ENCODE measurements around the gene ZRSR2. TPM values are rescaled to one million over a fixed set of nuclear protein-coding genes. Genes with fewer than 3 reads are reported as not detected.

The ZRSR2 gene
- total and polyA plus RNA-seq, 10 of the 15 experiments (the other 5 are each of a cell fraction or from before 2014, with no cell fraction given) = 8.8 to 34.1 (median 15.6) TPM

DNA sequence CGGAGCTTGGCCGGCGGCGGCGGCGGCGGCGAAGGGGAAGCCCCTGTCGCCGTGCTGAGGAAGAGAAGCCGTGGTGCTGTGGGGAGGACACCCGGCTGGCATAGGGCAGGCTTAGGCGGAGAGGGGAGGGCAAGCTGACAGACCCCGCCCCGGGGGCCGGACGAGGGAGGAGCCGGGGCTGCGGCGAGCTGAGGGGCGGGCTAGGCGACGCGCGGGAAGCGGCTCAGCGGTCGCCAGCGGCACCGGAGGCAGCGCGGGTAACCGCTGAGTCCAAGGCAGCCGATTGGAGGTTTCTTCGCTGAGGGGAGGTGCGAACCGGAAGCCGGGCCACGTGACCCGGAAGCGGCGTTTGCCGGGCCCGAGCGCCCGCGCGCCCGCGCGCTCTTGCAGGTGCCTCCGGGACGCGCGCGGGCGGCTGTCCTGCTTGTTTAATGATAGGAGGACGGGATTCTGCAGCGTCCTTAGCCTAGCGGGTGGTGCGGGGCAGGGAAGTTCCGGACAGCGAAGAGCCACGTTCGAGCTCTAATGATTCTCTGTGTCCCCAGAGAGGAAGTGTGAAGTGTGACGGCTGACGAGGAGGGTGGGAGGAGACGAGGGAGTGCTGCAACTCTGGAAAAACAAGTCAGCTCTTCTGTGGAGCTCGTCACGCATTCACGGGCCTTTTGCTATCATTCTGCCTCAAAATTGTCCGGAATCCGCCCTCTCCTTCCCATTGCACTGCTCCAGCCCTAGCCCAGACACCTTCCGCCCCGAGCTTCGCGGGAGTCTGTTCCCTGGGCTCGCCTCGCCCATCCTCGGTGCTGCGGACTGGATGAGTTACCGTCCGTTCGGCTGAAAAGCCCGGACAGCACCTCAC is 64.7 kb downstream of the ZRSR2 start, which contains the start of gene AP1S2 (continued):
- TF ChIP-seq, protein P1, sequence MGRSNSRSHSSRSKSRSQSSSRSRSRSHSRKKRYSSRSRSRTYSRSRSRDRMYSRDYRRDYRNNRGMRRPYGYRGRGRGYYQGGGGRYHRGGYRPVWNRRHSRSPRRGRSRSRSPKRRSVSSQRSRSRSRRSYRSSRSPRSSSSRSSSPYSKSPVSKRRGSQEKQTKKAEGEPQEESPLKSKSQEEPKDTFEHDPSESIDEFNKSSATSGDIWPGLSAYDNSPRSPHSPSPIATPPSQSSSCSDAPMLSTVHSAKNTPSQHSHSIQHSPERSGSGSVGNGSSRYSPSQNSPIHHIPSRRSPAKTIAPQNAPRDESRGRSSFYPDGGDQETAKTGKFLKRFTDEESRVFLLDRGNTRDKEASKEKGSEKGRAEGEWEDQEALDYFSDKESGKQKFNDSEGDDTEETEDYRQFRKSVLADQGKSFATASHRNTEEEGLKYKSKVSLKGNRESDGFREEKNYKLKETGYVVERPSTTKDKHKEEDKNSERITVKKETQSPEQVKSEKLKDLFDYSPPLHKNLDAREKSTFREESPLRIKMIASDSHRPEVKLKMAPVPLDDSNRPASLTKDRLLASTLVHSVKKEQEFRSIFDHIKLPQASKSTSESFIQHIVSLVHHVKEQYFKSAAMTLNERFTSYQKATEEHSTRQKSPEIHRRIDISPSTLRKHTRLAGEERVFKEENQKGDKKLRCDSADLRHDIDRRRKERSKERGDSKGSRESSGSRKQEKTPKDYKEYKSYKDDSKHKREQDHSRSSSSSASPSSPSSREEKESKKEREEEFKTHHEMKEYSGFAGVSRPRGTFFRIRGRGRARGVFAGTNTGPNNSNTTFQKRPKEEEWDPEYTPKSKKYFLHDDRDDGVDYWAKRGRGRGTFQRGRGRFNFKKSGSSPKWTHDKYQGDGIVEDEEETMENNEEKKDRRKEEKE (IDR thresholded peaks at IDR 0.05) = no peak
- TF ChIP-seq SP1 (IDR thresholded peaks at IDR 0.05; ENCODE audit: low read depth, low read length) (peak; percentile 32), WRNIP1 (IDR thresholded peaks at IDR 0.05; ENCODE audit: borderline replicate concordance, low read depth, low read length) (no peak), NFYA (IDR thresholded peaks at IDR 0.05; ENCODE audit: borderline replicate concordance, low read depth, low read length) (no peak), NBN (IDR thresholded peaks at IDR 0.05) (peak; percentile 64), GATAD2B (conservative IDR thresholded peaks at IDR 0.05; ENCODE audit: low read depth) (peak; percentile 87), ZNF217 (IDR thresholded peaks at IDR 0.05) (no peak), EED (IDR thresholded peaks at IDR 0.05; ENCODE audit: low read depth) (peak; percentile 57), KLF5 (IDR thresholded peaks at IDR 0.05; ENCODE audit: partially characterized antibody) (peak; percentile 30), EP300 (IDR thresholded peaks at IDR 0.05; ENCODE audit: borderline replicate concordance in 1 of 2, control insufficient read depth in 1 of 2, low read depth in 2 of 2, low read length in 2 of 2) (no peak; a peak in 1 of 4 replicates), ZSCAN29 (IDR thresholded peaks at IDR 0.05) (no peak), CREM (IDR thresholded peaks at IDR 0.05; ENCODE audit: low read depth) (peak; percentile 19; the same call in 1 of the 2 replicates), SREBF2 (IDR thresholded peaks at IDR 0.05; ENCODE audit: low read length) (no peak)
- TF ChIP-seq, protein P2, sequence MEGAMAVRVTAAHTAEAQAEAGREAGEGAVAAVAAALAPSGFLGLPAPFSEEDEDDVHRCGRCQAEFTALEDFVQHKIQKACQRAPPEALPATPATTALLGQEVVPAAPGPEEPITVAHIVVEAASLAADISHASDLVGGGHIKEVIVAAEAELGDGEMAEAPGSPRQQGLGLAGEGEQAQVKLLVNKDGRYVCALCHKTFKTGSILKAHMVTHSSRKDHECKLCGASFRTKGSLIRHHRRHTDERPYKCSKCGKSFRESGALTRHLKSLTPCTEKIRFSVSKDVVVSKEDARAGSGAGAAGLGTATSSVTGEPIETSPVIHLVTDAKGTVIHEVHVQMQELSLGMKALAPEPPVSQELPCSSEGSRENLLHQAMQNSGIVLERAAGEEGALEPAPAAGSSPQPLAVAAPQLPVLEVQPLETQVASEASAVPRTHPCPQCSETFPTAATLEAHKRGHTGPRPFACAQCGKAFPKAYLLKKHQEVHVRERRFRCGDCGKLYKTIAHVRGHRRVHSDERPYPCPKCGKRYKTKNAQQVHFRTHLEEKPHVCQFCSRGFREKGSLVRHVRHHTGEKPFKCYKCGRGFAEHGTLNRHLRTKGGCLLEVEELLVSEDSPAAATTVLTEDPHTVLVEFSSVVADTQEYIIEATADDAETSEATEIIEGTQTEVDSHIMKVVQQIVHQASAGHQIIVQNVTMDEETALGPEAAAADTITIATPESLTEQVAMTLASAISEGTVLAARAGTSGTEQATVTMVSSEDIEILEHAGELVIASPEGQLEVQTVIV (IDR thresholded peaks at IDR 0.05; ENCODE audit: borderline replicate concordance, partially characterized antibody) = no peak
- TF ChIP-seq, protein P3, sequence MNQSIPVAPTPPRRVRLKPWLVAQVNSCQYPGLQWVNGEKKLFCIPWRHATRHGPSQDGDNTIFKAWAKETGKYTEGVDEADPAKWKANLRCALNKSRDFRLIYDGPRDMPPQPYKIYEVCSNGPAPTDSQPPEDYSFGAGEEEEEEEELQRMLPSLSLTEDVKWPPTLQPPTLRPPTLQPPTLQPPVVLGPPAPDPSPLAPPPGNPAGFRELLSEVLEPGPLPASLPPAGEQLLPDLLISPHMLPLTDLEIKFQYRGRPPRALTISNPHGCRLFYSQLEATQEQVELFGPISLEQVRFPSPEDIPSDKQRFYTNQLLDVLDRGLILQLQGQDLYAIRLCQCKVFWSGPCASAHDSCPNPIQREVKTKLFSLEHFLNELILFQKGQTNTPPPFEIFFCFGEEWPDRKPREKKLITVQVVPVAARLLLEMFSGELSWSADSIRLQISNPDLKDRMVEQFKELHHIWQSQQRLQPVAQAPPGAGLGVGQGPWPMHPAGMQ (IDR thresholded peaks at IDR 0.05; ENCODE audit: borderline replicate concordance) = no peak
- TF ChIP-seq, protein P4, sequence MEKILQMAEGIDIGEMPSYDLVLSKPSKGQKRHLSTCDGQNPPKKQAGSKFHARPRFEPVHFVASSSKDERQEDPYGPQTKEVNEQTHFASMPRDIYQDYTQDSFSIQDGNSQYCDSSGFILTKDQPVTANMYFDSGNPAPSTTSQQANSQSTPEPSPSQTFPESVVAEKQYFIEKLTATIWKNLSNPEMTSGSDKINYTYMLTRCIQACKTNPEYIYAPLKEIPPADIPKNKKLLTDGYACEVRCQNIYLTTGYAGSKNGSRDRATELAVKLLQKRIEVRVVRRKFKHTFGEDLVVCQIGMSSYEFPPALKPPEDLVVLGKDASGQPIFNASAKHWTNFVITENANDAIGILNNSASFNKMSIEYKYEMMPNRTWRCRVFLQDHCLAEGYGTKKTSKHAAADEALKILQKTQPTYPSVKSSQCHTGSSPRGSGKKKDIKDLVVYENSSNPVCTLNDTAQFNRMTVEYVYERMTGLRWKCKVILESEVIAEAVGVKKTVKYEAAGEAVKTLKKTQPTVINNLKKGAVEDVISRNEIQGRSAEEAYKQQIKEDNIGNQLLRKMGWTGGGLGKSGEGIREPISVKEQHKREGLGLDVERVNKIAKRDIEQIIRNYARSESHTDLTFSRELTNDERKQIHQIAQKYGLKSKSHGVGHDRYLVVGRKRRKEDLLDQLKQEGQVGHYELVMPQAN (conservative IDR thresholded peaks at IDR 0.05) = peak; percentile 71; the same call in 1 of the 2 replicates
- TF ChIP-seq, protein P5, sequence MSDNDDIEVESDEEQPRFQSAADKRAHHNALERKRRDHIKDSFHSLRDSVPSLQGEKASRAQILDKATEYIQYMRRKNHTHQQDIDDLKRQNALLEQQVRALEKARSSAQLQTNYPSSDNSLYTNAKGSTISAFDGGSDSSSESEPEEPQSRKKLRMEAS (IDR thresholded peaks at IDR 0.05; ENCODE audit: low read depth, low read length) = peak; percentile 91
- TF ChIP-seq, protein P6, sequence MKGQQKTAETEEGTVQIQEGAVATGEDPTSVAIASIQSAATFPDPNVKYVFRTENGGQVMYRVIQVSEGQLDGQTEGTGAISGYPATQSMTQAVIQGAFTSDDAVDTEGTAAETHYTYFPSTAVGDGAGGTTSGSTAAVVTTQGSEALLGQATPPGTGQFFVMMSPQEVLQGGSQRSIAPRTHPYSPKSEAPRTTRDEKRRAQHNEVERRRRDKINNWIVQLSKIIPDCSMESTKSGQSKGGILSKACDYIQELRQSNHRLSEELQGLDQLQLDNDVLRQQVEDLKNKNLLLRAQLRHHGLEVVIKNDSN (IDR thresholded peaks at IDR 0.05; ENCODE audit: borderline replicate concordance, extremely low read length, insufficient read depth, low read depth, low read length) = peak; percentile 95
